NAMALWA (cell line): ENCODE data around the gene SYT15.
"Not testable (repeated sequence)": the region's sequence is repeated elsewhere in the genome, so short reads cannot be mapped to it uniquely, and the experiment has no call there.

Experiments
- DNase-seq: peaks from one replicate; pipeline ENCODE4 v3.0.0-alpha.2; 2015; ENCODE audit warnings: low spot score

Gene SYT15

DNA sequence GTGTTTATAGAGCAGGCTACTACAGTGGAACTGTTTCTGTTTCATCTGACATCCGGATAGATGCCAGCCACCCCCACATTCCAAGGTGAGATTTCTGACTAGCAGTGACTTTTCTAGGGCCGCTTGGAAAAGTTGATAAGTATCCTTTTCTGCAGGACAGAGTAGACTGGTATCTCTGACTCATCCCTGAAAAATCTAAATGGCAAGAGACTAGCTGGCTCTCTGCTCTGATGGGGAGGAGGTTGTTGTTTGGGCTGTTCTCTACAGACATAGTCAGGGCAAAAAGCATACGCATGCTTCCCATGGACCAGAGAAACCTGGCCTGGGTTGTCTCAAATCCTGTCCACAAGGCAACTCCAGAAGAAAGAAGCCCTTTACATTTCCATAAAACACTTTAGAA, 10.7 kb downstream of the SYT15 start:
- DNase-seq, result not testable (repeated sequence)

- not testable (repeated sequence) for DNase-seq
Measured at GRCh38 chr10:46591053-46591452, 12.1 kb downstream of the SYT15 start.

DNA sequence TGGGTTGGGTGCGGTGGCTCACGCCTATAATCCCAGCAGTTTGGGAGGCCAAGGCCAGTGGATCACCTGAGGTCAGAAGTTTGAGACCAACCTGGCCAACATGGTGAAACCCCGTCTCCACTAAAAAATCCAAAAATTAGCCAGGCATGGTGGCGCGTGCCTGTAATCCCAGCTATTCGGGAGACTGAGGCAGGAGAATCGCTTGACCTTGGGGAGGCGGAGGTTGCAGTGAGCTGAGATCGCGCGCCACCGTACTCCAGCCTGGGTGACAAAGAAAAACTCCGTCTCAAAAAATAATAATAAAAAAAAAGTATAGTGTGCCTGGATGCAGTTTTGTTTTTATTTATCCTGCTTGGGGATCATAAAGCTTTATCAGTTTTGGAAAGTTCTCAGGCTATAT, 14.4 kb downstream of the SYT15 start:
- not testable (repeated sequence) for DNase-seq

DNA sequence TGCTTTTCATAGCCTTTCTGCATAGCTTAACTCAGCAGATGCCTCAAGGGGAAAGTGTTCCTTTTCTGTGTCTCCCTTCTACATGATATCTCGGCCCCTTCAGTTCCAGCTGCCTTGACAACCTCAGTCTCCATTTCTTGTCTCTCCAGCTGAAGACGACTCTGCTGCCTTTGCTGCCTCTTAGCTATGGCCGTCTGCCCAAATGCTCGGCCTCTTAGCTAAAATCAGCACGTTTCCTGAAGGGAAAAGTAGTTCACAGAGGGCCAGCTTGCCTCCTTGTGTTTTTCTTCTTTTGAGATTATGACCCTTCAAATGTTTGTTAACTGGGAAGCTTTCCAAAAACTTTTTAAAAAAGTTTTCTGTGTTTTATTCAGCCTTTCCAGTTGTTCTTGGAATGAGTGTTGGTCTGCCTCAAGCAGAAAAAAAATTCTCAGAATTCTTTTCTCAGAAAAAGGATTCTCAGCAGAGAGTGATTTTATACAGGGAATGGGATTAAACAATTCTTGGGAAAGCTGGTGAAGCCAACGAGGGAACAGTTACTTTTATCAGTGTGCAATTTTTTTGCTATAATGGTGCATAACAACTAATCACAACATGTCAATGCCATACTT, 15.6 kb downstream of the SYT15 start:
- not testable (repeated sequence) for DNase-seq

- DNase-seq, result not testable (repeated sequence)
Measured at GRCh38 chr10:46596570-46596969, 17.6 kb downstream of the SYT15 start.

DNA sequence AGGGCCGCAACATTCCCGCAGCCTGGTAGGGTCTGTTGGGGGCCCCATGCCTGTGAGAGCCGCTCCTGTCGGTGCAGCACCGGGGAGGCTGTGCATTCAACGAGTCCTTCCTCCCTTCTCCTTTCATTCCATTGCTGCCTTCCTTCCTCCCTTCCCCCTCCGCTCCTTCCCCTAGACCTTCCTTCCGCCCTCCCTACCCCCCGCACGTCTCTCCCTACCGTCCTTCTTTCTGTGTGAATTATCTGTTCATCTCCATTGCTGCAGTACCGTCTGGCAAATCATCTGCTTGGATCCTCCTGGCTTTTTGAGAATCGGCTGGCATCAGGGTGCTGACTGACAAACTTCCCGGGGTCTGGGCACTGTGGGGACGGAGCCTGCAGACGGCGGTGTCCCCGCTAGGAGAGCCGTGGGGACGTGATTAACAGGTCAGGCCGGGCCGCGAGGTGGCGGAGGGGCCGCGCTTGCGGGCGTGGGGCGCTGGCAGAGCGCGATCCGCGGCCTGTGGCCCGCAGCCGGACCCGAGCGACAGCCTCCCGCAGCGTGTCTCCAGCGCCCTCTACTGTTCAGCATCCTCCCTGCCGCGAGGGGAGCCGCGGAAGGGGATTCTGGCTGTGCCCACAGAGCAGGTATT, 18.8 kb downstream of the SYT15 start:
- not testable (repeated sequence) for DNase-seq

- not testable (repeated sequence) for DNase-seq
Measured at GRCh38 chr10:46600516-46600915, 21.6 kb downstream of the SYT15 start.

- not testable (repeated sequence) for DNase-seq
Measured at GRCh38 chr10:46615540-46615939, 36.6 kb downstream of the SYT15 start.

DNA sequence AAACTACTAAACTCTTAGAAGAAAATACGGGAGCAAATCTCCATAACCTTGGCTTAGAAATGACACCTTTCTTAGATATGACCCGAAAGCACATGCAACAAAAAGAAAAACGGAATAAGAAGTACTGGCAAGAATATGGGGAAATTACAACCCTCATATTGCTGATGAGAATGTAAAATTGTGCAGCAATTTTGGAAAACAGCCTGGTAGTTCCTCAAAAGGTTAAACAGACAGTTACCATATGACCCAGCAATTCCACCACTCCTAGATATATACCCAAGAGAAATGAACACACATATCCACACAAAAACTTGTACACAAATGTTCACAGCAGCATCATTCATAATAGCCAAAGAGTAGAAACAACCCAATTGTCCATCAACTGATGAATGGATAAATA, 37.3 kb downstream of the SYT15 start:
- DNase-seq, result not testable (repeated sequence)

- DNase-seq, result not testable (repeated sequence)
Measured at GRCh38 chr10:46617134-46617533, 38.2 kb downstream of the SYT15 start.

GRCh38 chr10:46617913-46618312, 39.0 kb downstream of the SYT15 start:
- DNase-seq, result not testable (repeated sequence)

GRCh38 chr10:46623899-46624654, 45.1 kb downstream of the SYT15 start:
- DNase-seq, result not testable (repeated sequence)

DNA sequence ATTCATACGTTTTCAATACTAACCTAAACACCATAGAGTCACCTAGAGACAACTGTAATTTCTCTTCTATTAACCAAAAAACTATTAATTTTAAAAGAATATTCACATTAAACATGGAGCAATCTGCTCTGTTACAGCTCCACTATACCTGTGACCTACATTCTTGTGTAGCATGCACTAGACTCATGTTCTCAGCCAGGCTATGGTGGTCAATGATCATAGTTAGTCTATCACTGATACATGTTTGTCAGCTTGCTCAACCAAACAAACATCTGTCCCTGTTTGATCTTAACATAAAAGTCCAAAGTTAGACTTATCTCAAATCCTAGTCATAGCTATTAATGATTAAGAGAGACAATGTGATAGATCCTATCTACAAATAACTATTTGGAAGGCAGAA, 50.9 kb downstream of the SYT15 start:
- not testable (repeated sequence) for DNase-seq

- DNase-seq, result not testable (repeated sequence)
Measured at GRCh38 chr10:46630816-46631215, 51.9 kb downstream of the SYT15 start.

DNA sequence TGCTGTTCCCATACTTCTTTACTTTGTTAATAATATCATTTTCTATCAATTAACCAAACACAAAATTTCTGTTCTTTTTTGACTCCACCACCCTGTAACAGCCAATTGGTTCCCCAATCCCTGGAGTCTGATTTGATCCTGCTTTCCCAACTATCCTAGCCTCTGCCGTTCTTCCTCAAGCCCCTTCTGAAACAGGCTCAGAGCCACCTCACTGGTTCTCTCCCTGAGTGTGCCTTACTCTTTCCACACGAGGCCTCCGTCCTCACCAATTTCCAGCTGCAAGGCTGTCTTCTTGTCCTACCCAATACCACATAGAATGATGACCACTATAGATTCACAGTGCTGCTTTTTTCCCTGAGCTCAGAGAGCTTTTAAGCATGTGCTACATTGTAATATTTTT, 52.8 kb downstream of the SYT15 start:
- not testable (repeated sequence) for DNase-seq

DNA sequence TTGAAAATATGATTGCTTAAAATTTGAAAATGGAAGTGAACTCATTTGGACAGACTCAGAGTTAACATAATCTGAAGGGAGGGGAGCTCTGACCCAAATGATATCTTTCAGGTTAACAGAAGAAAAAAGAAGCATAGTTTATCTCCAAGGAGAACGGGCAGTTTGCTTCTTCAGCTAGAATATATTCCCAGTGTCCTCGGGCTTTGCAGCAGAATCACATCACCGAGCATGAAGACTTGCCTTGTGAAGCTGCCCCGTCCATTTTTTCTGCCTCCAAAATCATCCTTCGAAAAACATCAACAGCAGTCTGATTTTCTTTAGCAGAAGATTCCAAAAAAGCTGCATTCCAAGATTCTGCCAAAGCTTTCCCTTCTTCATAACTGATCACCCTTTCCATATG, 55.8 kb downstream of the SYT15 start:
- not testable (repeated sequence) for DNase-seq

- DNase-seq, result not testable (repeated sequence)
Measured at GRCh38 chr10:46635364-46635959, 56.5 kb downstream of the SYT15 start.

DNA sequence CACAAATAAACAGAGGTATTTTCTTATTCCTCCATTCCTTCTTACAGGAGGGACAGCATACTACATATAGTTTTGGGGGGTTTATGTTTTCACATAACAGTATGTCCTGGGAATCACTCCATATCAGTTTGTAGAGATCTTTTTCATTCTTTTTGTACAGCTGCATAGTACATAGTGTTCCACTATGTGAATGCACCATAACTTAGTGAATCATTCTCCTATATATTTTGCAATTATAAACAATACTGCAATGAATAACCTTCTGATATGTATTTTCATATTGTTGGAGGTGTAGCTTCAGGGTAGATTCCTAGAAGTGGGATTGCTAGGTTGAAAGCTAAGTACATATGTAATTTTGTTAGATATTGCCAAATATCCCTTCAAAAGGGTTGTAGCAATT, 61.1 kb downstream of the SYT15 start:
- not testable (repeated sequence) for DNase-seq
